ENCODE results near the gene MED12L.

- no peak for TF ChIP-seq POLR2AphosphoS5 (IDR thresholded peaks at IDR 0.05; ENCODE audit: low read depth, low read length)
- TF ChIP-seq TAF1 (IDR thresholded peaks at IDR 0.05; ENCODE audit: borderline replicate concordance, insufficient read depth, low read length) = no peak
- TF ChIP-seq, protein P1, sequence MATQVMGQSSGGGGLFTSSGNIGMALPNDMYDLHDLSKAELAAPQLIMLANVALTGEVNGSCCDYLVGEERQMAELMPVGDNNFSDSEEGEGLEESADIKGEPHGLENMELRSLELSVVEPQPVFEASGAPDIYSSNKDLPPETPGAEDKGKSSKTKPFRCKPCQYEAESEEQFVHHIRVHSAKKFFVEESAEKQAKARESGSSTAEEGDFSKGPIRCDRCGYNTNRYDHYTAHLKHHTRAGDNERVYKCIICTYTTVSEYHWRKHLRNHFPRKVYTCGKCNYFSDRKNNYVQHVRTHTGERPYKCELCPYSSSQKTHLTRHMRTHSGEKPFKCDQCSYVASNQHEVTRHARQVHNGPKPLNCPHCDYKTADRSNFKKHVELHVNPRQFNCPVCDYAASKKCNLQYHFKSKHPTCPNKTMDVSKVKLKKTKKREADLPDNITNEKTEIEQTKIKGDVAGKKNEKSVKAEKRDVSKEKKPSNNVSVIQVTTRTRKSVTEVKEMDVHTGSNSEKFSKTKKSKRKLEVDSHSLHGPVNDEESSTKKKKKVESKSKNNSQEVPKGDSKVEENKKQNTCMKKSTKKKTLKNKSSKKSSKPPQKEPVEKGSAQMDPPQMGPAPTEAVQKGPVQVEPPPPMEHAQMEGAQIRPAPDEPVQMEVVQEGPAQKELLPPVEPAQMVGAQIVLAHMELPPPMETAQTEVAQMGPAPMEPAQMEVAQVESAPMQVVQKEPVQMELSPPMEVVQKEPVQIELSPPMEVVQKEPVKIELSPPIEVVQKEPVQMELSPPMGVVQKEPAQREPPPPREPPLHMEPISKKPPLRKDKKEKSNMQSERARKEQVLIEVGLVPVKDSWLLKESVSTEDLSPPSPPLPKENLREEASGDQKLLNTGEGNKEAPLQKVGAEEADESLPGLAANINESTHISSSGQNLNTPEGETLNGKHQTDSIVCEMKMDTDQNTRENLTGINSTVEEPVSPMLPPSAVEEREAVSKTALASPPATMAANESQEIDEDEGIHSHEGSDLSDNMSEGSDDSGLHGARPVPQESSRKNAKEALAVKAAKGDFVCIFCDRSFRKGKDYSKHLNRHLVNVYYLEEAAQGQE (IDR thresholded peaks at IDR 0.05; ENCODE audit: insufficient read depth in 1 of 2, low read depth in 2 of 2, low read length in 2 of 2) = no peak
Observed at GRCh38 chr3:151330899-151331298, 245.4 kb downstream of the MED12L start.
